ENCODE data around the gene TSNAXIP1. TPM values are rescaled to one million over a fixed set of nuclear protein-coding genes. Genes with fewer than 3 reads are reported as not detected.

TSNAXIP1 gene
- total RNA-seq, 4 donors from 2014 or later: 0.15 to 0.97 (median 0.72) TPM

- Histone ChIP-seq H3K27ac (no peak overlapping the region), H3K9me3 (no peaks in the 10 kb centered on the region), H3K4me1 (peaks cover 0 to 8% (median 3%) of the 10 kb centered on the region in 3 donors), H3K36me3 (no peaks in the 10 kb centered on the region), H3K4me3 (no peak overlapping the region), H3K27me3 (no peaks in the 10 kb centered on the region)
- 90 to 94% methylated on average over 5 to 10 of the region's 11 CpGs for WGBS, 2 donors
- intact Hi-C loops (cut with DNase I): no loop called here
- no peak for DNase-seq
- TF ChIP-seq POLR2A (IDR thresholded peaks at IDR 0.05) (no peak), CTCF (IDR thresholded peaks at IDR 0.05) (no peak)
These were observed 14.0 kb downstream of the TSNAXIP1 start for GRCh38 chr16:67820608-67821259.

GRCh38 chr16:67822511-67822910 is 15.8 kb downstream of the TSNAXIP1 start:
- H3K4me1 ChIP-seq: no peaks in the 10 kb centered on the region
- WGBS, 2 donors: 94 to 100% methylated on average over 2 of the region's 2 CpGs
- H3K27ac ChIP-seq: no peak overlapping the region
- H3K9me3 ChIP-seq: no peaks in the 10 kb centered on the region
- no peaks in the 10 kb centered on the region for H3K27me3 ChIP-seq
- intact Hi-C loops (cut with DNase I): no loop called here
- peaks cover 0 to 17% (median 0%) of the 10 kb centered on the region in 3 donors for H3K36me3 ChIP-seq
- no peak for DNase-seq
- H3K4me3 ChIP-seq: no peak overlapping the region
- no peak for TF ChIP-seq CTCF (IDR thresholded peaks at IDR 0.05)
- no peak for TF ChIP-seq POLR2A (IDR thresholded peaks at IDR 0.05)

GRCh38 chr16:67825119-67825518 is 18.4 kb downstream of the TSNAXIP1 start:
- 80 to 86% methylated on average over 5 to 8 of the region's 8 CpGs for whole genome bisulfite sequencing, 2 donors
- peaks cover 17 to 43% (median 21%) of the 10 kb centered on the region in 3 donors for H3K36me3 ChIP-seq
- H3K4me3 ChIP-seq: no peak overlapping the region
- no peaks in the 10 kb centered on the region for H3K9me3 ChIP-seq
- H3K27ac ChIP-seq: no peak overlapping the region
- no peaks in the 10 kb centered on the region for H3K4me1 ChIP-seq
- no peaks in the 10 kb centered on the region for H3K27me3 ChIP-seq
- DNase-seq: no peak
- TF ChIP-seq CTCF (IDR thresholded peaks at IDR 0.05): no peak
- no peak for TF ChIP-seq POLR2A (IDR thresholded peaks at IDR 0.05)
- intact Hi-C loops (cut with DNase I): no loop called here

- Histone ChIP-seq H3K27me3 (no peaks in the 10 kb centered on the region), H3K36me3 (peaks cover 25 to 51% (median 28%) of the 10 kb centered on the region in 3 donors), H3K4me1 (no peaks in the 10 kb centered on the region), H3K27ac (no peak overlapping the region), H3K9me3 (no peaks in the 10 kb centered on the region), H3K4me3 (no peak overlapping the region)
- intact Hi-C loops (cut with DNase I): no loop called here
- no peak for DNase-seq
- 88 to 100% methylated on average over 3 to 9 of the region's 14 CpGs for WGBS, 2 donors
- no peak for TF ChIP-seq POLR2A (IDR thresholded peaks at IDR 0.05)
- no peak for TF ChIP-seq CTCF (IDR thresholded peaks at IDR 0.05)
These were observed 19.2 kb downstream of the TSNAXIP1 start for GRCh38 chr16:67825906-67826305.

GRCh38 chr16:67828651-67829050 is 22.0 kb downstream of the TSNAXIP1 start:
- H3K4me1 ChIP-seq: peaks cover 7 to 14% (median 12%) of the 10 kb centered on the region in 3 donors
- H3K4me3 ChIP-seq: no peak overlapping the region
- H3K27ac ChIP-seq: no peak overlapping the region
- H3K27me3 ChIP-seq: no peaks in the 10 kb centered on the region
- no CpG with 5 or more reads among the region's 4 CpGs for WGBS, 2 donors
- no peaks in the 10 kb centered on the region for H3K9me3 ChIP-seq
- intact Hi-C loops (cut with DNase I): no loop called here
- DNase-seq: no peak
- peaks cover 29 to 66% (median 39%) of the 10 kb centered on the region in 3 donors for H3K36me3 ChIP-seq
- no peak for TF ChIP-seq CTCF (IDR thresholded peaks at IDR 0.05)
- TF ChIP-seq POLR2A (IDR thresholded peaks at IDR 0.05): no peak

Data from esophagus squamous epithelium (tissue), 5 donors.